ENCODE results near the gene NEURL1B. TPM values are rescaled to one million over a fixed set of nuclear protein-coding genes. Genes with fewer than 3 reads are reported as not detected.

NEURL1B gene
- polyA plus RNA-seq, 2 of the 4 experiments (the other 2 are of a cell fraction), result 0.89 to 2.1 TPM

GRCh38 chr5:172623313-172623980, 17.6 kb upstream of the NEURL1B start (continued):
- TF ChIP-seq CBX2 (IDR thresholded peaks at IDR 0.05; ENCODE audit: borderline replicate concordance, low read depth) (no peak), EHMT2 (IDR thresholded peaks at IDR 0.05; ENCODE audit: low read depth) (no peak), CBX8 (IDR thresholded peaks at IDR 0.05) (no peak), NPAS2 (CRISPR knock-in tag; IDR thresholded peaks at IDR 0.05; ENCODE audit: borderline replicate concordance) (no peak), RAD21 (conservative IDR thresholded peaks at IDR 0.05 in 1 of 2, IDR thresholded peaks at IDR 0.05 in 1 of 2) (no peak), MAZ (IDR thresholded peaks at IDR 0.05; ENCODE audit: borderline replicate concordance, low read depth, low read length) (no peak)

DNA sequence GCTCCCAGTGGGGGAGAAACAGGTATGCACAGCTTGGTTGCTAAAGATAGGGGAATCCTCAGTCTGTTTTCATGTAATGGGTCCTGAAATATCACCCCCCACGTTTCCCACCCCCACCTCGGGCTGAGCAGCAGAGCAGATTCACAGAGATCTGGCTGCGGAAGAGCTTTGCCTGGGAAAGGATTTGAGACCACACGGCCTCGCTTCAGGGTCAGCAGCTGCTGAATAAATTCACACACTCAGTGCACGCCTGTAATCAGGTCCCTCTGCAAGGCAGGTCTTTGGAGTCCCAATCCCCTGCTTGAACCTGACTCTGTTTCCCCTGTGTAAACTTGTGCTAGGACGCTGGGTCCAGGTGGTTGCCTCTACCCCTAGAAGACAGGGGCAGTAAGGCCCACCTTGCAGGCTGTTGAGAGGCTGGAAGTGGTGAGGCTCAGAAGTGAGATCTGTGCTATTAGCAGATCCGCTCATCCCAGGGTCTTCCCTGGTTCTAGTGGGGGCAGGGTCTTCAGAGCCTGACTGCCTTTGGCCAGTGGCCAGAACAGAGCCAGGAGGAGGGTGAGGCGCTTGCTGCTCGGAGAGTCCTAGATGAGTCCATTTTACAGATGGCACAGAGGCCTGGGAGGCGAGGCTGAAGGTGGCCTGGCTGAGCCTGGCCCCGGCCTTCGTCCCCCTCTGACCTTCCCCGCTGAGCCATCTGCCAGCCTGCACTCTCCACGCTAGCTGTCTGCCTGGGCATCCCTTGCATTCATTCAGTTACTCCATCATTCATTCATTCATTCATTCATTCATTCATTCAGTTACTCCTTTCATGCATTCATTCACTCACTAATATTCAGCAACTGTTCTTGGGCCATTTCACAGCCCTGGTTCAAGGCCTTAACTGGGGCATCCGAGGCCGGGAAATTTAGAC, 16.7 kb upstream of the NEURL1B start:
- 60% methylated on average over 17 of the region's 17 CpGs for WGBS (ENCODE audit: missing lambda C conversion rate)
- FAIRE-seq (no peak), DNase-seq (ENCODE audit: low read depth in 1 of 2, low spot score in 1 of 2) (no peak), ATAC-seq (no peak)
- ChIA-PET POLR2A (no interaction called here), CTCF (interaction anchor here (0.9 to 2.5 kb wide), 3 partner anchors 26 to 145 kb away, joined by 3 to 8 read pairs (median 3); no protein-coding TSS in a partner anchor)
- no peak overlapping the region for H3K4me2 ChIP-seq
- H3K4me3 ChIP-seq, result no peak overlapping the region
- H3K27ac ChIP-seq, result no peak overlapping the region
- H3K4me1 ChIP-seq, result no peaks in the 10 kb centered on the region
- TF ChIP-seq ZSCAN20 (CRISPR knock-in tag; IDR thresholded peaks at IDR 0.05) (no peak), HOXB13 (CRISPR knock-in tag; IDR thresholded peaks at IDR 0.05; ENCODE audit: low read depth) (no peak), KDM1A (IDR thresholded peaks at IDR 0.05; ENCODE audit: low read depth) (no peak), MYC (IDR thresholded peaks at IDR 0.05; ENCODE audit: borderline replicate concordance, low read length) (no peak), CHD2 (IDR thresholded peaks at IDR 0.05; ENCODE audit: low read length, partially characterized antibody) (no peak), HOXB5 (CRISPR knock-in tag; IDR thresholded peaks at IDR 0.05) (no peak), HES2 (IDR thresholded peaks at IDR 0.05) (no peak), TFCP2L1 (CRISPR knock-in tag; IDR thresholded peaks at IDR 0.05) (no peak), SMC3 (IDR thresholded peaks at IDR 0.05) (no peak), JUNB (IDR thresholded peaks at IDR 0.05) (no peak), ZC3H11A (IDR thresholded peaks at IDR 0.05) (no peak), BCL3 (IDR thresholded peaks at IDR 0.05) (no peak), ESRRA (IDR thresholded peaks at IDR 0.05; ENCODE audit: borderline replicate concordance, low read length) (no peak), NPAS2 (CRISPR knock-in tag; IDR thresholded peaks at IDR 0.05; ENCODE audit: borderline replicate concordance) (no peak), RCOR1 (IDR thresholded peaks at IDR 0.05; ENCODE audit: low read depth, low read length) (no peak)
- TF ChIP-seq, protein P1, sequence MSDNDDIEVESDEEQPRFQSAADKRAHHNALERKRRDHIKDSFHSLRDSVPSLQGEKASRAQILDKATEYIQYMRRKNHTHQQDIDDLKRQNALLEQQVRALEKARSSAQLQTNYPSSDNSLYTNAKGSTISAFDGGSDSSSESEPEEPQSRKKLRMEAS (IDR thresholded peaks at IDR 0.05), result no peak
- TF ChIP-seq, protein P2, sequence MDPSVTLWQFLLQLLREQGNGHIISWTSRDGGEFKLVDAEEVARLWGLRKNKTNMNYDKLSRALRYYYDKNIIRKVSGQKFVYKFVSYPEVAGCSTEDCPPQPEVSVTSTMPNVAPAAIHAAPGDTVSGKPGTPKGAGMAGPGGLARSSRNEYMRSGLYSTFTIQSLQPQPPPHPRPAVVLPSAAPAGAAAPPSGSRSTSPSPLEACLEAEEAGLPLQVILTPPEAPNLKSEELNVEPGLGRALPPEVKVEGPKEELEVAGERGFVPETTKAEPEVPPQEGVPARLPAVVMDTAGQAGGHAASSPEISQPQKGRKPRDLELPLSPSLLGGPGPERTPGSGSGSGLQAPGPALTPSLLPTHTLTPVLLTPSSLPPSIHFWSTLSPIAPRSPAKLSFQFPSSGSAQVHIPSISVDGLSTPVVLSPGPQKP (IDR thresholded peaks at IDR 0.05; ENCODE audit: low read depth, low read length), result no peak
- TF ChIP-seq, protein P3, sequence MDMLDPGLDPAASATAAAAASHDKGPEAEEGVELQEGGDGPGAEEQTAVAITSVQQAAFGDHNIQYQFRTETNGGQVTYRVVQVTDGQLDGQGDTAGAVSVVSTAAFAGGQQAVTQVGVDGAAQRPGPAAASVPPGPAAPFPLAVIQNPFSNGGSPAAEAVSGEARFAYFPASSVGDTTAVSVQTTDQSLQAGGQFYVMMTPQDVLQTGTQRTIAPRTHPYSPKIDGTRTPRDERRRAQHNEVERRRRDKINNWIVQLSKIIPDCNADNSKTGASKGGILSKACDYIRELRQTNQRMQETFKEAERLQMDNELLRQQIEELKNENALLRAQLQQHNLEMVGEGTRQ (IDR thresholded peaks at IDR 0.05), result no peak
- H3K9me3 ChIP-seq, result no peaks in the 10 kb centered on the region

All from A549 (cell line).